HepG2 (cell line): ENCODE data around the gene RPEL1. TPM values are rescaled to one million over a fixed set of nuclear protein-coding genes. Genes with fewer than 3 reads are reported as not detected.
A peak's percentile ranks its signal among the peaks of the same experiment; 100 is the strongest.

Experiments used
- ASH2L ChIP-seq: fragments of 300-600, 200-600 bp; sonication (generic); IDR thresholded peaks from 2 replicates; pipeline ENCODE4 v1.7.0; 2017; ENCODE audit warnings: low read depth, mild to moderate bottlenecking, moderate library complexity, mixed read lengths, low read length; ENCODE audit not compliant: insufficient read length
- CHD4 ChIP-seq: fragments of 200-600 bp; sonication (generic); IDR thresholded peaks from 2 replicates; pipeline ENCODE4 v1.7.0; 2017; ENCODE audit warnings: mild to moderate bottlenecking, low read length, borderline replicate concordance
- DNMT1 ChIP-seq: sonication (generic); formaldehyde crosslinking; IDR thresholded peaks from 2 replicates; pipeline ENCODE4 v1.5.1; 2020; ENCODE audit warnings: mild to moderate bottlenecking, missing genetic modification reagents
- ELF3 ChIP-seq: IDR thresholded peaks from 2 replicates; pipeline ENCODE4 v1.6.1; 2016; ENCODE audit warnings: missing genetic modification reagents, missing compliant biosample characterization
- ETV5 ChIP-seq: IDR thresholded peaks from 2 replicates; pipeline ENCODE4 v1.6.1; 2018; ENCODE audit warnings: missing biosample characterization, missing genetic modification reagents, inconsistent platforms, borderline replicate concordance
- GATAD1 ChIP-seq: IDR thresholded peaks from 2 replicates; pipeline ENCODE4 v1.6.1; 2016; ENCODE audit warnings: missing genetic modification reagents, missing compliant biosample characterization
- HDAC2 ChIP-seq: sonication (generic); formaldehyde crosslinking; IDR thresholded peaks from 2 replicates; pipeline ENCODE4 v1.4.0; 2020; ENCODE audit warnings: missing genetic modification reagents
- HNRNPUL1 ChIP-seq: fragments of 200-400 bp; formaldehyde crosslinking; IDR thresholded peaks from 2 replicates; pipeline ENCODE4 v1.6.1; 2017; ENCODE audit warnings: low read depth, mild to moderate bottlenecking, low read length, moderate library complexity
- KAT8 ChIP-seq: IDR thresholded peaks from 2 replicates; pipeline ENCODE4 v1.6.1; 2016; ENCODE audit warnings: missing genetic modification reagents, missing compliant biosample characterization
- PAF1 ChIP-seq: IDR thresholded peaks from 2 replicates; pipeline ENCODE4 v1.6.1; 2016; ENCODE audit warnings: missing genetic modification reagents, missing compliant biosample characterization
- YEATS4 ChIP-seq: sonication (generic); formaldehyde crosslinking; IDR thresholded peaks from 2 replicates; pipeline ENCODE4 v1.4.0; 2020; ENCODE audit warnings: missing genetic modification reagents, borderline replicate concordance
- ZMYM2 ChIP-seq: sonication (generic); formaldehyde crosslinking; IDR thresholded peaks from 2 replicates; pipeline ENCODE4 v1.8.0; 2022; ENCODE audit warnings: mild to moderate bottlenecking, missing genetic modification reagents
- ZNF20 ChIP-seq: sonication (generic); formaldehyde crosslinking; IDR thresholded peaks from 2 replicates; pipeline ENCODE4 v1.4.0; 2020; ENCODE audit warnings: mild to moderate bottlenecking, moderate library complexity, missing genetic modification reagents
- ZNF589 ChIP-seq: sonication (generic); formaldehyde crosslinking; conservative IDR thresholded peaks from 2 replicates; pipeline ENCODE4 v1.8.0; 2022; ENCODE audit warnings: mild to moderate bottlenecking, moderate library complexity, missing genetic modification reagents
- ZNF746 ChIP-seq: sonication (generic); formaldehyde crosslinking; IDR thresholded peaks from 2 replicates; pipeline ENCODE4 v1.8.0; 2022; ENCODE audit warnings: mild to moderate bottlenecking, missing genetic modification reagents
- ZNF850 ChIP-seq: sonication (generic); formaldehyde crosslinking; conservative IDR thresholded peaks from 2 replicates; pipeline ENCODE4 v1.9.0; 2021; ENCODE audit warnings: mild to moderate bottlenecking, missing genetic modification reagents
- polyA plus RNA-seq, 8 experiments: library from polyadenylated mRNA; depleted of rRNA in 3 of 8; stranded (reverse) in 7 of 8; unstranded in 1 of 8; fragments of >200 nt; fragmentation: Illumina TruSeq in 4 of 8; extraction: Trizol in 4 of 8; gene quantifications; 2 replicates each; pipeline versions ENCODE4 v1.2.1 to v1.2.3, GENCODE V29; 2011 to 2016; ENCODE audit warnings: low read depth in 4 of 8, missing spikeins in 1 of 8, mixed read lengths in 1 of 8; ENCODE audit not compliant: insufficient read depth in 1 of 8
- total RNA-seq, 5 experiments: library from RNA; depleted of rRNA; stranded (reverse); fragments of >200 nt; fragmentation: Illumina TruSeq; extraction: Trizol; gene quantifications; 2 replicates each; pipeline ENCODE4 v1.2.3, GENCODE V29; 2016; ENCODE audit warnings: low read depth in 1 of 5
- TF ChIP-seq, protein P1 (sequence below): sonication (generic); formaldehyde crosslinking; conservative IDR thresholded peaks from 2 replicates; pipeline ENCODE4 v1.8.0; 2022; ENCODE audit warnings: low read depth, missing genetic modification reagents
- TF ChIP-seq, protein P2 (sequence below): sonication (generic); formaldehyde crosslinking; IDR thresholded peaks from 2 replicates; pipeline ENCODE4 v1.5.1; 2020; ENCODE audit warnings: mild to moderate bottlenecking, moderate library complexity, missing genetic modification reagents
- TF ChIP-seq, protein P3 (sequence below): IDR thresholded peaks from 2 replicates; pipeline ENCODE4 v1.6.1; 2016
- TF ChIP-seq, protein P4 (sequence below): sonication (generic); formaldehyde crosslinking; IDR thresholded peaks from 2 replicates; pipeline ENCODE4 v1.4.0; 2020; ENCODE audit warnings: missing genetic modification reagents, borderline replicate concordance
- TF ChIP-seq, protein P5 (sequence below): IDR thresholded peaks from 2 replicates; pipeline ENCODE4 v1.6.1; 2016; ENCODE audit warnings: low read depth, control low read depth

Gene RPEL1
- total and polyA plus RNA-seq, 2 of the 13 experiments (the other 11 are each of a cell fraction or from before 2014, with no cell fraction given), result 0.04 to 0.07 TPM

DNA sequence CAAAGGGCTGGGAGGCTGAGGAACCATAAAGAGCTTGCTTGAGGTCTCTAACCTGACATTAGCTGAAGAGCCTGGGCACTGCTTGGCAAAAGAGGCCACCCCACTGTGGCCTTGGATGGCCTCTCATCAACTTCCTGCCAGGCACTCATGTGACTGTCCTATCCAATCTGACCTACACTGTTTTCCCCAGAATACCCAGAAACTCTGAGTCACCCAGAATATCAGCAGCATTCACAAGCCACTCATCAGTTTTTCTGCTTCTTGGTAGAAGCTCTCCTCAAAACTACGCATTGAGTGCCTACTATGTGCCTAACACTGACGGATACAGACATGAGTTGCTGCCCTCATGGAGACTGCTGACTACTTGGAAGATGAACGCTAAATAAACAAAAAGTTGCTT lies 48.5 kb upstream of the RPEL1 start (continued):
- TF ChIP-seq, protein P1, sequence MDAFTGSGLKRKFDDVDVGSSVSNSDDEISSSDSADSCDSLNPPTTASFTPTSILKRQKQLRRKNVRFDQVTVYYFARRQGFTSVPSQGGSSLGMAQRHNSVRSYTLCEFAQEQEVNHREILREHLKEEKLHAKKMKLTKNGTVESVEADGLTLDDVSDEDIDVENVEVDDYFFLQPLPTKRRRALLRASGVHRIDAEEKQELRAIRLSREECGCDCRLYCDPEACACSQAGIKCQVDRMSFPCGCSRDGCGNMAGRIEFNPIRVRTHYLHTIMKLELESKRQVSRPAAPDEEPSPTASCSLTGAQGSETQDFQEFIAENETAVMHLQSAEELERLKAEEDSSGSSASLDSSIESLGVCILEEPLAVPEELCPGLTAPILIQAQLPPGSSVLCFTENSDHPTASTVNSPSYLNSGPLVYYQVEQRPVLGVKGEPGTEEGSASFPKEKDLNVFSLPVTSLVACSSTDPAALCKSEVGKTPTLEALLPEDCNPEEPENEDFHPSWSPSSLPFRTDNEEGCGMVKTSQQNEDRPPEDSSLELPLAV (CRISPR knock-in tag), result no peak
- TF ChIP-seq KAT8 (CRISPR knock-in tag) (peak; percentile 72), ZNF746 (CRISPR knock-in tag) (no peak), HDAC2 (CRISPR knock-in tag) (0 out of 2 replicates have a peak, but pooled peaks have one; percentile 45), ZNF20 (CRISPR knock-in tag) (no peak), YEATS4 (CRISPR knock-in tag) (no peak), PAF1 (CRISPR knock-in tag) (no peak), CHD4 (no peak), ETV5 (peak; percentile 81; the same call in 1 of the 2 replicates), HNRNPUL1 (no peak), ELF3 (CRISPR knock-in tag) (peak; percentile 74; the same call in 1 of the 2 replicates), ZNF589 (CRISPR knock-in tag) (no peak), GATAD1 (CRISPR knock-in tag) (0 out of 2 replicates have a peak, but pooled peaks have one; percentile 34), DNMT1 (CRISPR knock-in tag) (no peak), ZMYM2 (no peak), ZNF850 (CRISPR knock-in tag) (no peak), ASH2L (no peak)
- TF ChIP-seq, protein P2, sequence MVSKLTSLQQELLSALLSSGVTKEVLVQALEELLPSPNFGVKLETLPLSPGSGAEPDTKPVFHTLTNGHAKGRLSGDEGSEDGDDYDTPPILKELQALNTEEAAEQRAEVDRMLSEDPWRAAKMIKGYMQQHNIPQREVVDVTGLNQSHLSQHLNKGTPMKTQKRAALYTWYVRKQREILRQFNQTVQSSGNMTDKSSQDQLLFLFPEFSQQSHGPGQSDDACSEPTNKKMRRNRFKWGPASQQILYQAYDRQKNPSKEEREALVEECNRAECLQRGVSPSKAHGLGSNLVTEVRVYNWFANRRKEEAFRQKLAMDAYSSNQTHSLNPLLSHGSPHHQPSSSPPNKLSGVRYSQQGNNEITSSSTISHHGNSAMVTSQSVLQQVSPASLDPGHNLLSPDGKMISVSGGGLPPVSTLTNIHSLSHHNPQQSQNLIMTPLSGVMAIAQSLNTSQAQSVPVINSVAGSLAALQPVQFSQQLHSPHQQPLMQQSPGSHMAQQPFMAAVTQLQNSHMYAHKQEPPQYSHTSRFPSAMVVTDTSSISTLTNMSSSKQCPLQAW (CRISPR knock-in tag), result 0 out of 2 replicates have a peak, but pooled peaks have one; percentile 29
- TF ChIP-seq, protein P3, sequence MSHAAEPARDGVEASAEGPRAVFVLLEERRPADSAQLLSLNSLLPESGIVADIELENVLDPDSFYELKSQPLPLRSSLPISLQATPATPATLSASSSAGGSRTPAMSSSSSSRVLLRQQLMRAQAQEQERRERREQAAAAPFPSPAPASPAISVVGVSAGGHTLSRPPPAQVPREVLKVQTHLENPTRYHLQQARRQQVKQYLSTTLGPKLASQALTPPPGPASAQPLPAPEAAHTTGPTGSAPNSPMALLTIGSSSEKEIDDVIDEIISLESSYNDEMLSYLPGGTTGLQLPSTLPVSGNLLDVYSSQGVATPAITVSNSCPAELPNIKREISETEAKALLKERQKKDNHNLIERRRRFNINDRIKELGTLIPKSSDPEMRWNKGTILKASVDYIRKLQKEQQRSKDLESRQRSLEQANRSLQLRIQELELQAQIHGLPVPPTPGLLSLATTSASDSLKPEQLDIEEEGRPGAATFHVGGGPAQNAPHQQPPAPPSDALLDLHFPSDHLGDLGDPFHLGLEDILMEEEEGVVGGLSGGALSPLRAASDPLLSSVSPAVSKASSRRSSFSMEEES (CRISPR knock-in tag), result peak; percentile 96
- TF ChIP-seq, protein P4, sequence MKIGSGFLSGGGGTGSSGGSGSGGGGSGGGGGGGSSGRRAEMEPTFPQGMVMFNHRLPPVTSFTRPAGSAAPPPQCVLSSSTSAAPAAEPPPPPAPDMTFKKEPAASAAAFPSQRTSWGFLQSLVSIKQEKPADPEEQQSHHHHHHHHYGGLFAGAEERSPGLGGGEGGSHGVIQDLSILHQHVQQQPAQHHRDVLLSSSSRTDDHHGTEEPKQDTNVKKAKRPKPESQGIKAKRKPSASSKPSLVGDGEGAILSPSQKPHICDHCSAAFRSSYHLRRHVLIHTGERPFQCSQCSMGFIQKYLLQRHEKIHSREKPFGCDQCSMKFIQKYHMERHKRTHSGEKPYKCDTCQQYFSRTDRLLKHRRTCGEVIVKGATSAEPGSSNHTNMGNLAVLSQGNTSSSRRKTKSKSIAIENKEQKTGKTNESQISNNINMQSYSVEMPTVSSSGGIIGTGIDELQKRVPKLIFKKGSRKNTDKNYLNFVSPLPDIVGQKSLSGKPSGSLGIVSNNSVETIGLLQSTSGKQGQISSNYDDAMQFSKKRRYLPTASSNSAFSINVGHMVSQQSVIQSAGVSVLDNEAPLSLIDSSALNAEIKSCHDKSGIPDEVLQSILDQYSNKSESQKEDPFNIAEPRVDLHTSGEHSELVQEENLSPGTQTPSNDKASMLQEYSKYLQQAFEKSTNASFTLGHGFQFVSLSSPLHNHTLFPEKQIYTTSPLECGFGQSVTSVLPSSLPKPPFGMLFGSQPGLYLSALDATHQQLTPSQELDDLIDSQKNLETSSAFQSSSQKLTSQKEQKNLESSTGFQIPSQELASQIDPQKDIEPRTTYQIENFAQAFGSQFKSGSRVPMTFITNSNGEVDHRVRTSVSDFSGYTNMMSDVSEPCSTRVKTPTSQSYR (CRISPR knock-in tag), result no peak
- TF ChIP-seq, protein P5, sequence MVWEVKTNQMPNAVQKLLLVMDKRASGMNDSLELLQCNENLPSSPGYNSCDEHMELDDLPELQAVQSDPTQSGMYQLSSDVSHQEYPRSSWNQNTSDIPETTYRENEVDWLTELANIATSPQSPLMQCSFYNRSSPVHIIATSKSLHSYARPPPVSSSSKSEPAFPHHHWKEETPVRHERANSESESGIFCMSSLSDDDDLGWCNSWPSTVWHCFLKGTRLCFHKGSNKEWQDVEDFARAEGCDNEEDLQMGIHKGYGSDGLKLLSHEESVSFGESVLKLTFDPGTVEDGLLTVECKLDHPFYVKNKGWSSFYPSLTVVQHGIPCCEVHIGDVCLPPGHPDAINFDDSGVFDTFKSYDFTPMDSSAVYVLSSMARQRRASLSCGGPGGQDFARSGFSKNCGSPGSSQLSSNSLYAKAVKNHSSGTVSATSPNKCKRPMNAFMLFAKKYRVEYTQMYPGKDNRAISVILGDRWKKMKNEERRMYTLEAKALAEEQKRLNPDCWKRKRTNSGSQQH (CRISPR knock-in tag), result no peak
